IMR-90 (cell line): ENCODE measurements around the gene STX16.

Experiments used
- TF ChIP-seq, protein P1 (sequence below): conservative IDR thresholded peaks from 2 replicates; pipeline ENCODE4 v1.5.1; 2012; ENCODE audit warnings: mild to moderate bottlenecking, low read depth, low read length, improper control_type of control experiment
- TF ChIP-seq, protein P2 (sequence below): fragments of 150-350 bp; IDR thresholded peaks from 2 replicates; pipeline ENCODE4 v1.6.1; 2017; ENCODE audit warnings: mild to moderate bottlenecking, antibody characterized with exemption, low read length, low read depth

DNA sequence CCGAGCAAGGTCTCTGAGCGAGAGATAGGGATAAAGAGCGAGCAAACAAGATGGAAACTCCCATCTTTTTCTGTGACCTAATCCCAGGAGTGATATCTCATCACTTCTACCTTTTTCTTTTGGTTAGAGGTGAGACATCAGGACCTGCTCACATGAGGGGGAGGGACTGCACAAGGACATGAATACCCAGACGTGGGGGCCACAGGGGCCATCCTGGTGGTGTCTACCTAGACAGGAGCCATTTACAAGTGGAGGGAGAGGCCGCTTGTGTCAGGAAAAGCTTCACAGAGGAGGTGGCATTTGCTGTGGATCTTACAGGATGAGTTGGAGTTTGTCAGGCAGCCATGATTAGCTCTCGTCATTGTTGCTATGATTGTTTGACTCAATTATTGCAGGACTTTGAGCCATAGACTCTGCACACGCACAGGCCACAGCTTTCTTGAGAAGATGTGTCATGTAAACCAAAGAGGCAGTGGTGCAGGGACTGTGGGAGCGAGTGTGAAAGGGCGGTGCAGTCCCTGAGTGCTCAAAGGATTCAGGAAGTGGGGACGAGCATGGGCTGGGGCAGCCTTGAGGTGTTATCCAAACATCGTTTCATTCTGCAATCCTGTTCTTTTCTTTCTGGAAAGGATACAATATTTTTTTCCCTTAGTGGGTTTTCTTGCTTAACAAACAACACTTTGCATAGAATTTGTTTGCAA is 49.2 kb downstream of the STX16 start:
- TF ChIP-seq, protein P1, sequence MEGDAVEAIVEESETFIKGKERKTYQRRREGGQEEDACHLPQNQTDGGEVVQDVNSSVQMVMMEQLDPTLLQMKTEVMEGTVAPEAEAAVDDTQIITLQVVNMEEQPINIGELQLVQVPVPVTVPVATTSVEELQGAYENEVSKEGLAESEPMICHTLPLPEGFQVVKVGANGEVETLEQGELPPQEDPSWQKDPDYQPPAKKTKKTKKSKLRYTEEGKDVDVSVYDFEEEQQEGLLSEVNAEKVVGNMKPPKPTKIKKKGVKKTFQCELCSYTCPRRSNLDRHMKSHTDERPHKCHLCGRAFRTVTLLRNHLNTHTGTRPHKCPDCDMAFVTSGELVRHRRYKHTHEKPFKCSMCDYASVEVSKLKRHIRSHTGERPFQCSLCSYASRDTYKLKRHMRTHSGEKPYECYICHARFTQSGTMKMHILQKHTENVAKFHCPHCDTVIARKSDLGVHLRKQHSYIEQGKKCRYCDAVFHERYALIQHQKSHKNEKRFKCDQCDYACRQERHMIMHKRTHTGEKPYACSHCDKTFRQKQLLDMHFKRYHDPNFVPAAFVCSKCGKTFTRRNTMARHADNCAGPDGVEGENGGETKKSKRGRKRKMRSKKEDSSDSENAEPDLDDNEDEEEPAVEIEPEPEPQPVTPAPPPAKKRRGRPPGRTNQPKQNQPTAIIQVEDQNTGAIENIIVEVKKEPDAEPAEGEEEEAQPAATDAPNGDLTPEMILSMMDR: no peak
- TF ChIP-seq, protein P2, sequence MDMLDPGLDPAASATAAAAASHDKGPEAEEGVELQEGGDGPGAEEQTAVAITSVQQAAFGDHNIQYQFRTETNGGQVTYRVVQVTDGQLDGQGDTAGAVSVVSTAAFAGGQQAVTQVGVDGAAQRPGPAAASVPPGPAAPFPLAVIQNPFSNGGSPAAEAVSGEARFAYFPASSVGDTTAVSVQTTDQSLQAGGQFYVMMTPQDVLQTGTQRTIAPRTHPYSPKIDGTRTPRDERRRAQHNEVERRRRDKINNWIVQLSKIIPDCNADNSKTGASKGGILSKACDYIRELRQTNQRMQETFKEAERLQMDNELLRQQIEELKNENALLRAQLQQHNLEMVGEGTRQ: no peak
